ENCODE results near the gene ATP10A.

ATP10A gene

DNA sequence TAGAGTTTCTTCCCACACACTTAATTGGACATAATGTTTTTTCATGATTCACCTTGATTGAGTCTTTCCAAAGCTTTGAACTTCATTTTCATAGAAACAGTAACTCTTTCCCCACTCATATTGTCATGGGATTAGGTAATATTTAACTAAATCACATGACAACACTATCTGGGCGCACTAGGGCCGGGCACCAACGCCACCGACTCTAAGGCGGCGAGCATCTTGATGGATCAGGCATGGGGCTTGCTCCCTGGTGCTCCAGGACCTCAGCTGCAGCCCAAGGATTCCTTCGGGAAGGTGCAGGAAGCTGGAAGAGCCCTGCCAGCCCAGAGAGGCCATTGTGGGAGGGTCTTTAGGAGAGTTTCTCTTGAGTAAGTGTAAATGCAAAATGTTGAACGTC lies 231.2 kb downstream of the ATP10A start:
- DNase-seq, result no peak
